HTR-8/SVneo (cell line): ENCODE results near the gene RALGPS1.

ENCODE experiments used
- DNase-seq: peaks from one replicate; pipeline ENCODE4 v3.0.0; 2011; ENCODE audit warnings: low spot score, mixed read lengths; ENCODE audit not compliant: insufficient read length
- FAIRE-seq: peaks from 2 replicates; lab custom pipeline; 2011; peaks lifted over from hg19 to GRCh38; lab: Jason Lieb, UNC

Gene RALGPS1

DNA sequence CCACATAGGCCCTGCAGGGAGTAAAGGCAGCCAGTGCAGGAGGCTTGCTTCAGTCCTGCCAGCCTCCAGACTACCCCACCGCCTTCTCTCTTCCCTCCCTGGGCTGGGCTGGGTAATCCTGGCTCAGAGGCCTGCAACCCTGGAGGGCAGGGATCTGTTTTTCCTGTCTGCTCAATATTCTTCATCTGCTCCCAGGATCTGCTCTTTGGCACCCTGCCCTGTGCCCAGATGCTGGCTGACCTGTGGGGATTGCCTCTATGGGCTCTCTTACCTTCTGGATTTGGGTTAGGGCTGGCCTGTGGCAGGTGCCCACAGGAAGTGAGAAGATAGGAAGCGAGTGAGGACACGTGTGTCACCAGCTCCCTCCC lies 215.1 kb downstream of the RALGPS1 start:
- FAIRE-seq, result no peak
- DNase-seq, result no peak

DNA sequence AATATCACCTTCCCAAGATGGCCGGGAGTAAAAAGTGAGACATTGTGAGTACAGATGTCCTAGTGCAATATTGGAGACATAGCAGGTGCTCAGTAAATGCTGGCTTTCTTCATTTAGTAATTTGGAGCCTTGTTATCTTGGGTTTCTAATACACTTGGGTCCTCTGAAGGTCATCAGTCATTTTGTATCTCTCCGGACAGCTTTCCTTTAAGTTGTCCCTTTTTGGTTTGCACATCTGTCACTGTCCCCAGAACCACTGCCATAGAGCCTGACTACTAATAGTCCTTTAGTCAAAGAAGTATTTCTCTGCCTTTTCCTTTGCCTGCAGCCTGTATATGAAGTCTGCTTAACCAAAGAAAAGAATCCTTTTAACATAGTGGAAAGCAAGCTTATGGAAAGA lies 215.7 kb downstream of the RALGPS1 start:
- DNase-seq (no peak), FAIRE-seq (no peak)

DNA sequence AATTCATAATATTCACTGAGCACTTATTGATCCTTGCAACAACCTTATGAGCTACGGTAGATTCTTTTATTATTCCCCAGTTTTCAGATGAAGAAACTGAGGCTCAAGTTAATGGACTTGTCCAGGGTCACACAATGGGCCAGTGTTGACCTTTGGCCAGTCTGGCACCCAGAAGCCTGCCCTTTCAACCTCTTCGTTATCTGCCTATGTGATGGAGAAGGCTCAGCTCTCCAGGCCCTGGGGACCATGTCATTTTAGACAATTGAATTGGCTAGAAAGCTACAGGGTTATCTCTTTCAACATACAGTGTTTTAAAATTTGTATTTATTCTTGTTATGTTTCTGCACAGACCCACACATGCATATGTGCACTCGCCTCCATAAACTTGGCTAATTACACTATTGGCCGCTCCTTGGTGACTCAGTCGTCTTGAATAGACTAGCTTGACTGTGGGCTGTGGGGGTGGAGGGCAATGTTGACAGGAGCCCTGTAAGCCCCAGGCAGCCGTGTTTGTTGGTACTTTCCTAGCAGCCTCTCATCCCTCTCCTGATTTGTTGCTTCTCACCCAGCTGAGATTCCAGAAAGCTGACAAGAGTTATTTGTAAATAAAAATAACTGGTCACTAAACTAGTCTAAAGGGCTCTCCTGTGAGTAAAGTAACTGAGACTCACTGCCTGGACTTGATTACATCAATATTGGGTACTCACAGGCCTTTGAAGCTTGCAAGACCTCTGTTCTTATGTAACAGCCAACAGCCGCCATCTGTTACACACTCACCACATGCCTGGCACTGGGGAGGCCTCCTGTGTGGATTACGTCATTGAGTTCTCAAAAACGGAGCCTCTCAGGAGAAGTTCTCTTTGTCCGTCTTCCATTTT lies 216.3 kb downstream of the RALGPS1 start:
- no peak for FAIRE-seq

DNA sequence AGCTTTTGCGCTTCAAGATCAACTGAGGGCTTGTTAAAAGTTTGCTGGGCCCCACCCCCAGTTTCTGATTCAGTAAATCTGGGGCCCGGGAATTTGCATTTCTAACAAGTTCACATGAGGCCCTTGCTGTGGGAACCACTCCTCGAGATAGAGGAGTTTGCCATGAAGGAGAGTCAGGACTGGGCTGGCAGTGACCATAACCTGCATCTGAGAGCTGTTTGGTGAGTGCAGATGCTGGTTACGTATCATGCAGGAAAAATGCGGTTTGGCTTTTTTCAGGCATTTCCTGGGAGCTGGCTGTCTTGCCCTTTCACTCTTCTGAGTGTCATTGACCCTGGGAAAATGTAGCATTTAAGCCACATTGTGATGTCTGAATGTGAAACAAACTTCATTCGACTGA lies 217.3 kb downstream of the RALGPS1 start:
- DNase-seq, result peak; percentile 54
- FAIRE-seq, result no peak

More for the DNA sequence above, 216.3 kb downstream of the RALGPS1 start:
- DNase-seq, result no peak

DNA sequence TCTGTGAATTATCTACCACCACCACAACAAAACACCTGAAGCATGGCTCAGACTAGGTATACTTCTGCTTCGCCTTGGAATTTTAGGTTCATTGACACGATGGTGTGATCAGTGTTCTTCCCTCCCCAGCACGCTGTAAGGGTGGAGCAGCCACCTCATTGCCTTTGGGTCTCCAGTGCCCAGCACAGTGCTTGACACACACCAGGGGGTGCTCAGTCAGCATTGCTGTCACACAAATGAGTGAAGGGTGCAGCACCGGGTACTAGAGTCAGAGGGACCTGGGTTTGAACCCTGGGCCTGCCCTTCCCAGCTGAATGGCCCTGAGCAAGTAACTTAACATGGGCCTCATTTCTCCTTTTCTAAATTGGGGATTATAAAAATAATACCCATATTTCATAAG lies 217.8 kb downstream of the RALGPS1 start:
- DNase-seq (no peak), FAIRE-seq (no peak)

DNA sequence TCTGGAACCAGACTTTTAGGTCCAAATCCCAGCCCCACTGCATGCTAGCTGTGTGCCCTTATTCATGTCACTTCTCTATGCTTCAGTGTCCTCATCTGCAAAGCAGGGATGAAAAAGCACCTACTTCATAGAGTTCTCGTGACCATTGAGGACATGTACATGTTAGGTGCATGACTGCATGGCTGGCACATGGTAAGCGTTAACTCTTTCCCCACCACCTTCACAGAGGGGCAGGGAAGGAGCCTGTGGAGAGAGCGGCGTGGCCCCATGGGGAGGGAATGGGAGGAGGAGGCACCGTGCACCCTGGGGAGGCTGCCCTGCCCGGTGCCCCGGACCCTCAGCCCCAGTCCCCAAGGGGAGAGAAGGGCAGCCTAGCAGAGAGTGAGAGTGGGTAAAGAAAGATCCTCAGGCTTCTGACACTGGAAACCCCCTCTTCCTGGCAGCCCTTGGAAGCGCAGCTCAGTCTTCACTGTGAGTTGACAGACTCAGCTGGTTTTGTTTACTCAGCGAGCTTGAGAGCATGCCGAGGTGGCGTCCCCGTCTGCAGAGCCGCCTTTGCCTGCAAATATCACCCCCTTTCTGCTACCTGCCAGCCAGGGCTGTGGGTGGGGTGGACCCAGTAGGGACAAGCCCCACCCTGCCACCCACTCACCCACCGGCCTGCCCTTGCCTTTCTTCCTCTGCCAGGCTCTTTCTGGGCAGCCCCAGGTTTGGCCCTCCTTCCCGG lies 218.5 kb downstream of the RALGPS1 start:
- DNase-seq (no peak), FAIRE-seq (no peak)

DNA sequence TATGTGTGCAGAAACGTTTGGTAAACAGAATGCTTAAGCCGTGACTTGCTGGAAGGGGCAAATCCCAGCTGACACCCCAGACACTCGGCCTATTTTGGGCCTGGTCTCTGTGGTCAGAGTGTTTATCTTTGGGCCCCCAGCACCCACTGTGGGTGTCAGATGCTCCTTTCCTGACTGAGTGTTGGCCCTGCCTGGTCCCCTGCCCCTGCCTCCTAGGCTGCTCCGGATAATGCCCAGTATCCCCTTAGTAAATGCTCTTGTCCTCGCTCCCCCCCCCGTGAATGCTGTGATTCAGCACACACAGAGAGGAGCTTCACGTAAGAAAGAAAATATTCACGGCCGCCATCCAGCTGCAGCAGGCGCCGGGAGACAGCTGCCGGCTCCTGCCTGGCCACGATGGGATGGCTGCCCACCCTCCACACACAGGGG lies 219.2 kb downstream of the RALGPS1 start:
- no peak for FAIRE-seq
- DNase-seq, result no peak

DNA sequence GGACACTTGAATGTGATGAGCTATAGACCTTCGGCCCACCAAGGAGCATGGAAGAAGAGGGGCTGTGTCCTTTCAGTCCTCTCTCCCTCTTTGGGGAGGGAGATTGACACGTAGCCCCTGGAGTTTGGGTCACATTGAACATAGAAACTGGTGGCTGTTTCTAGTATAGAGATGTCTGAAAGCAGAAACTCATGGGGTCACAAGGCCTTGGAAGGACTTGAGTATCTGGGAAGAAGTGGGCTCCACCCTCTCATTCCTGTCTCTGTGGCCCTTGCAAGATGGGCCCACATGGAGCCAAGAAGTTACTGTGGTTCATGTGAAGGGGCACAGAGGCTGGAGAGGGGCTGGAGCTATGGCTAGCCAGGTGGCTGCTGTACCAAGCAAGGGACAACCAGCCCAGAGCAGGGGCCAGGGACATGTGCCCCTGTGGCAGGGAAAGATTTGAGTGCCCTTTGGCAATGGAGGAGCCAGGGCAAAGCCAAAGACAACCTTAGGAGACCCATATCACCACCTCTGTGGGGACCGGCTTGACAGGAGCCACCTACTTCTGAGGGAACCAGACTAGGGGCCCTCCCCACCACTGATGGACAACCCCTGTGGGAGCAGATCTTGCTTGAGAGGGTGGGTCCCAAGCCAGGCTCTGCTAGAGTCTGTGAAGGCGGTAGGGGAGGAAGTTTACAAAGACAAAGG lies 220.6 kb downstream of the RALGPS1 start:
- FAIRE-seq (no peak), DNase-seq (no peak)

DNA sequence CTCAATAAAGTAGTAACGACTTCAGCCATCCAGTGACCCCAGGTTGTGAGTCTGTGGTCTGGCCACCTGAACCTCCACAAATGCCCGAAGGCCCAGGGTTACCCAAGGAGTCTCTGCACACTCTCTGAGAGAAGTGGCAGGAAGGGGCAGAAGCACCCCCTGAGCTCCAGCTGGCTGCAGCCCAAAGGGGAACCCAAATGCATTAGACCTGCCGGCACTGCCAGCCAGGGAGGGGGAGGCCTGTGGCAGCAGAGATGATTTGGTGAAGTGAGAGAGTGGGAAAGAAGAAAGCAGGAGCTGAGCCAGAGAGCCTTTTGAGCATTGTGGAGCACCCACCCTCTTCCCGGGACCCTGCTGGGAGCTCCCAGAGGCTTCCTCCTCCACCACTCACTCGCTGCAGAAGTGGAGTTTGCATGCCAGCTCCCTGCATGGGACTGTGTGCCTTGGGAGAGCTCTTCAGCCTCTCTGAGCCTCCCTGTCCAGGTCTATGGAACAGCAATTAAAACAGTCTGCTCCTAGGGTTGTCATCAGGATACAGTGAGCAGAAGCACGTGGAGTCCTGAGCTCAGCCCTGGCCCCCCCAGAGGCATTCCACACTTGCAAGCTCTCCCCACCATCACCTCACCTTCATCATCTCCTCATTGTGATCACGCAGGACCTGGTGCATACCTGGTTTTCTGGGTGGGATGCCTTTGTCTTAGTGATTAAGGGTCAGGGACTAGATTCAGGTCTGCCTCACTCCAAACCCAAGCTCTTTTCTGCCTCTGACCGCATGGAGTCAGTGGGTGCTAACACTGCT lies 221.7 kb downstream of the RALGPS1 start:
- DNase-seq (no peak), FAIRE-seq (no peak)

DNA sequence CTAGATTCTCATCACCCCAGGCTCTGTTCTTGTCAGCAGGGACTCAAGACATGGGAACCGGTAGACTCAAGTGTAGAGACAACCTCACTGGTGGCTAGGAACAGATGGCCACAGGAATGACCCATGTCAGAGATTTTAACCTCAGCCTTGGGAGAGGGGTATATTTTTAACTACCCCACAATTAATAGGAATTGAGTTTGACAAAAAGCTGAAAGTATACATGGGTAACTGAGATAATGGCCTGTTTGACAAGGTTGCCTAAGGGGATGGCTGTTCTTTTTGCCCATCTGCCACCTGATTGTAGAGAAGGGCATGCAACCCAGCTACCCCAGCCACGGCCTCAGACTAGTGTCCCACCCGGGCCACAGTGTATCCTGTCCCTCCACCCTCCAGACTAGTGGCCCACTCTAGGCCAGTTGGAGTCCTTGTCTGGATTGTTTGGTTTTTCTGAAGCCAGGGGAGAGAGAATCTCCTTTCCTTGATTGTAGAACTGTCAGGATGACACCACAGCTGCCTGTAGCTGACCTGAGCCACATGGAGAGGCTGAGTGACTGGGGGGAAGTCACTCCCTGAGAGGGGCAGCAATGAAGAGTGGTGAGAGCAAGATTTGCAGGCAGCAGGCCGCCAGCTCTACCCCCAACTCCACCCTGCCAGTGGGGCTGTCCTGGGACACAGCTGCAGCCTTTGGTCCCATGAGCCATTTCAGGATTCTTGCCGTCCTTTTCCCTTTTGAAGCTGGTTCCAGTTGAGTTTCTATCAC lies 222.5 kb downstream of the RALGPS1 start:
- DNase-seq (no peak), FAIRE-seq (no peak)

DNA sequence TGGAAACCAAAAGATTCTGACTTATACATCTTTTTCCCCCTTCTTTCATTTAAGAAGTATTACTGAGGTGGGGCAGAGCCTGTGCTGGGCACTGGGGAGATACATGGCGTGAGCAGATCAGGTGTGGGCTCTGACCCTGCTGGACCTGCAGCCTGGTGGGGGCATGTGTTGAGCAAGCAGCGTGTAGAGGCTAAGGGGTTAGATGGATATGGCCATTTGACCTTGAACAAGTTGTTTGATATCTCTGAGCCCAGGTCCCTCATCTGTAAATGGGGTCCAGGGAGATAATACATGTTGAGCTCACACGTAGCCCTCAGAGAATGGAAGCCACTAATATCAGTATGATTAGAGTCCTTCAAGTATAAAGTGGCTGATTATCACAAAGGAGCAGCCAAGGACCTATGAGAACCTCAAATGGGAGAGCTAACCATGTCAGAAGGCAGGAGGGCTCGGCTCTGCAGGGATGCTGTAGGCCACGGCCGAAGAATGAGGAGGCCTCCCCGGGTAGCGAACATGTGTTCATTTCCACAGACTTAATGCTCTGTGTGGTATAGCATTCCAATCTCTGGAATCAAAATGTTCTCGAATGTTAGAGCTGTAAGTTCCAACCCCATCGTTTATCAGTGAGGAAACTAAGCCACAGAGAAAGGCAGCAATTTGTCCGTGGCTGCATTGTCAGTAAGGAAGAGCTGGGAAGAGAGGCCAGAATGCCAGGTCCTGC lies 223.2 kb downstream of the RALGPS1 start:
- FAIRE-seq, result no peak
- no peak for DNase-seq

DNA sequence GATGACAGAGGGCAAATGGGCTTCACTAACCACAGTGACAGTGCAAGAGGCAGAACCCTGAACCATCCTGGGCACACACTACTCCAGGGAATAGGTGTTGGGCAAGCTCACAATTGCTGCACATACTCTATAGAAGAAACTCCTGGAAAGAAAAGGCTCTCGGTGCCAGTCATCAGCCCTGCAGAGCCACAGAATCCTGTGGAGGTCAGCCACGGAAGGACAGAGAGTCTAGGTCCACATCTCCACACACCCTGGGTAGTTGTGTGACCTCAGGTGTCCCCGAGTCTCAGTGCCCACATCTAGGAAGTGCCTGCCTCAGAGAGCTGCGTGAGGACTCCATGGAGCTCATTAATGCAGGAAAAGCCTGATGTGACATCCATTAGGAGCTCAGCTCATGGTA lies 223.9 kb downstream of the RALGPS1 start:
- FAIRE-seq (no peak), DNase-seq (no peak)

DNA sequence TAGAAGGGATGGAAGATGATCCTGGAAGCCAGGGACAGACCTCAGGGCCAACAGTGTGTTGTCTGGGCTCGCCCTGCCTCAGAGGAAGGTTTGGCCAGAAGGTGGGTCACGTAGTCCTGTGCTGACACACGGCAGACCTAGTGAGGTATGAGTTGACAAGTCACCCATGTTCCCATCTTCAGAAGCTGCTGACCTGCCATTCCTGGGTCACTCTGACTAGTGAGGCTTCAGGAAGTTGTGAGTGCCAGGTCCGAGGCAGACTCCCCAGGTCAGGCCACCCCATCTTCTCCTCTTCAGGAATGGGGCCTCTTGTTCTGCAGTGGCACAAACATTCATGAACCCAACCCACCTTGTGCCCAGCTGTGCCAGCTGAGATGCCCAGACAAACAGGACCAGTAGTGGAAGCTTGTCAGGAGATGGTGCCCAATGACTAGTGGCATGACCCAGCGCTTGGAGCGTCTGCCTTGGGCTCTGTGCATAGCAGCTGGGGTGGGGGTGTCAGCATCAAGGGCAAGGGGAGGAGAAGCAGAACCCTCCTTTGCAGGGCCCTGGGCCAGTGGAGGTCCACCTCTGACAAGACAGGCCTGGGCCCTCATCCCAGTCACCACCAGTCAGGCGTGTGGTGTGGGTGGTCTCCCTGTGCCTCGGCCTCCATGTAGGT lies 224.6 kb downstream of the RALGPS1 start:
- FAIRE-seq, result no peak
- DNase-seq, result no peak

DNA sequence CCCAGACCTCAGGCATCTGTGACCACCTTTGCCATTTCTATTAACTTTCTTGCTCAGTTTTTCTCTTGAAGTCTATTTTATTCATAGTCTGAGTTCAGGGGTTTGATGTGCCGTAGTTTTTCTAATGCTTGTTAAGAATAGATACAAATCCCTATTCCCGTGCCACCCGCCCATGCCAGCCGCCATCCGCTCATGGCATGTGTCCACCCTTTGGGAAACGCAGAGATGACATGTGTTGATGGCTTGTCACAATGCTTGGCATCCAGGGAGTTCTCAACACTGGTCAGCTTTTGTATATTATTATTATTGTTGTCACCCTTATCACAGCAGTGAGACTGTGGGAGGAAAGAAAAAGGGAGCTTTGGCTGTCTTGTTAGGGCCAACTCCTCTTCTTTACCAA lies 225.2 kb downstream of the RALGPS1 start:
- FAIRE-seq (no peak), DNase-seq (no peak)

DNA sequence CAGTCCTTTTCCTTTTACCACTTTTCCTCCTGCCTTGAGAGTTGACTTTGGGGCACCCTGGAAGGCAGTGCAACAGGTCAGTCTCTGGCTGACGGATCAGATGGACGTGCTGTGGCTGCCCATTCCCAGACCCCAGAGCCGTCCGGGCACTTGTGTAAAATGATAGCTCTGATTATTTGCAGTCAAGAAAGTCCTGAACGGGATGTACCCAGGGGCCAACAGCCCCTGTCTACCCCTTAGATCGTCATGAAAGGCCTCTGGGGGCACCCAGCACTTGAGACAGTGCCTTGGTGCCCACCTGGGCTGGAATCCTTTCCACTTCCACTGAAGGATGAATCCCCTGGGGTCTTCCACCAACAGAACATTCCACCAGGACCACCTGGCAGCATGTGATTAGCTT lies 225.6 kb downstream of the RALGPS1 start:
- no peak for FAIRE-seq
- no peak for DNase-seq

DNA sequence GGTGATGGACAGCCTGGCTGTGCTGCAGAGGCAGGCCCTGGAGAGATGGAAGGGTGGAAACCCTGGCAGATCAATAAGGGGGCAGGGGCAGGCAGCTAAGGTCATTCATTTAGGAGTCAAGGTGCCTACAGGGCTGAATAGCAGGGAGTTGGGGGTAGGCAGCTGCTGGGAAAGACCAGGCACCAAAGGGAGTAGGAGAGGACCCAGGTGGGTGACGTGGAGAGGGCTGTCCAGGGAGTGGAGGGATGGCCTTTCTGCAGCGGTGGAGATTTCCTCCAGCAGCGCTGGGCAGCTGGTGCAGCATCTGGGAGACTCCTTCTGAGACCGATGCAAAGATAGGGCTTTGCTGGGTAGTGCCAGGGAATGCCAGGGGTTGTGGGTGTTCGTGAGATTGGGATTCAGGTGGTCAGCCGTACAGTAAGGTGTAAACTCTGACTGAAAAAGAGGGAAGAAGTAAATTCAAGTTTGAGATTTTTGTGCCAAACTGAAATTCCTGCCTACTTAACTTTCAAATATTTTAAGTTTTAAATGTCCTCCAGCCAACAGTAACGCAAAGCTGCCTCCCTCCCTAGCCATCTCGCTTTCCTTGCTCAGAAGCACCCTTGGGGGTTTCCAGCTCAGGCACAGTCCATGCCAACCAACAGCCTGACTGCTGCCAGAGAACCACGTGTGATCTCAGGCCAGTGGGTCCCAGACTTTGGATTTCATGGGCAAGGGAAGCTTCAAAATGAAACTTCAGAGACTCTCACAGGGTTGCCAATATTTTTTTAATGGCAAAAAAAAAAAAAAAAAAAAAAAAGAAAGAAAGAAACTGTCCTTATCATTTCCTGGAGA lies 226.5 kb downstream of the RALGPS1 start:
- DNase-seq, result no peak
- no peak for FAIRE-seq

DNA sequence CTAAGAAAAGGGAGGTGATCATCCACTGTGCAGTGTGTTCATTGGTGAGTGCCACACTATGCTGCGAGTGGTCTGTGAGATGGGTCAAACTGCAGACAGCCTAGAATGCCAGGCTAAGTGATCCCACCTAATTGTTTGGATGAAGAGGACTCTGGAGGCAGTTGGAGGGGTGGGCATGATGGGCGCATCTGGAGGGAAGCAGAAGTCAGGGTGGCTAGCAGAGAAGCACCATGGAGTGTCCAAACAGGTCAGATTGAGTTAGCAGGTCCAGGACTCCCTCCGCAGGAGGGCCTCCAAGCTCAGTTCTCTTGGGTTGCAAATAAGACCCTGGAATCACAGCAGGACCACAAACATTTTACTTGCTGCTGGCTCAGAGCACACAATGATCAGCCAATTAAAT lies 227.7 kb downstream of the RALGPS1 start:
- DNase-seq, result no peak
- no peak for FAIRE-seq
